ENCODE results near the gene CAMK4.

Gene CAMK4

DNA sequence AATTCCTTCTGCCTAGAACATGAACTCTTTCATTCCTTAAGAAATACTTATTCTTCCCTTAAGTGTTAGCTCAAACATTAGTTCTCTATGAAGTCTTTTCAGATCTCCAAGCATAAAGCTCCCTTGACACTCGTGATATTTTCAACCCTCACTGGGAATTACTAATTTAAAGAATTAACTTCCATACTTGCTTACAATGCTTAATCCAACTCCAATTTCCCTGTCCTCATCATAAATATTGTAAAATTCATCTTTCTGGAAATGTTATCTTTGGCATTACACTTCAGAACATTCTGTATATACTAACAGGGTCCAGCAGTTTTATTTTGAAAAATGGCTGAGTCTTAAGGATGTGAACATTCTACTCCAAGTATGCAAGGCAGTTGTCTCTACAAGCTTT, 280.9 kb downstream of the CAMK4 start:
- DNase-seq (ENCODE audit: low spot score) = no peak
- TF ChIP-seq, protein P1, sequence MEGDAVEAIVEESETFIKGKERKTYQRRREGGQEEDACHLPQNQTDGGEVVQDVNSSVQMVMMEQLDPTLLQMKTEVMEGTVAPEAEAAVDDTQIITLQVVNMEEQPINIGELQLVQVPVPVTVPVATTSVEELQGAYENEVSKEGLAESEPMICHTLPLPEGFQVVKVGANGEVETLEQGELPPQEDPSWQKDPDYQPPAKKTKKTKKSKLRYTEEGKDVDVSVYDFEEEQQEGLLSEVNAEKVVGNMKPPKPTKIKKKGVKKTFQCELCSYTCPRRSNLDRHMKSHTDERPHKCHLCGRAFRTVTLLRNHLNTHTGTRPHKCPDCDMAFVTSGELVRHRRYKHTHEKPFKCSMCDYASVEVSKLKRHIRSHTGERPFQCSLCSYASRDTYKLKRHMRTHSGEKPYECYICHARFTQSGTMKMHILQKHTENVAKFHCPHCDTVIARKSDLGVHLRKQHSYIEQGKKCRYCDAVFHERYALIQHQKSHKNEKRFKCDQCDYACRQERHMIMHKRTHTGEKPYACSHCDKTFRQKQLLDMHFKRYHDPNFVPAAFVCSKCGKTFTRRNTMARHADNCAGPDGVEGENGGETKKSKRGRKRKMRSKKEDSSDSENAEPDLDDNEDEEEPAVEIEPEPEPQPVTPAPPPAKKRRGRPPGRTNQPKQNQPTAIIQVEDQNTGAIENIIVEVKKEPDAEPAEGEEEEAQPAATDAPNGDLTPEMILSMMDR (IDR thresholded peaks at IDR 0.05; ENCODE audit: extremely low read depth, insufficient read depth, missing control alignments) = no peak
- in situ Hi-C loops (cut with MboI; ENCODE audit: low pct_unique_long_range_greater_than_20kb, low sequenced_read_pairs, unreplicated experiment) = no loop called here

DNA sequence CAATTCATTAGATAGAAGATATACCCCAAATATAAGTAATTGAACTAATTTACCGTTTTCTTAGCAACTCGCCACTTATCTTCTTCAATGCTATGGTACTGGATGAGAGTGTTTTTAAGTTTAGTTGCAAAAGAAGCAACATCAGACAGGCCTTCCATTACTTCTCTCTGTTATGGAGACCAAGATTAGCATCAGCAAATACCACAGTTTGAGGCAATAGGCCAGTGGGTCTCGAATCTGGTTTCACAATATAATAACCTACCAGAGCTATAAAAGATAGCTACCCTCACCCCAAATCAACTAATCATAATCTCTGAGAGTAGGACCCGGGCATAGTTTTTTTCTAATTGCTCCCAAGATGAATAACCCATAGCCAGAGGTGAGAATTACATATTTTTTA, 283.1 kb downstream of the CAMK4 start:
- in situ Hi-C loops (cut with MboI; ENCODE audit: low pct_unique_long_range_greater_than_20kb, low sequenced_read_pairs, unreplicated experiment) = no loop called here
- TF ChIP-seq, protein P1 (IDR thresholded peaks at IDR 0.05; ENCODE audit: extremely low read depth, insufficient read depth, missing control alignments) = no peak
- DNase-seq (ENCODE audit: low spot score) = no peak

DNA sequence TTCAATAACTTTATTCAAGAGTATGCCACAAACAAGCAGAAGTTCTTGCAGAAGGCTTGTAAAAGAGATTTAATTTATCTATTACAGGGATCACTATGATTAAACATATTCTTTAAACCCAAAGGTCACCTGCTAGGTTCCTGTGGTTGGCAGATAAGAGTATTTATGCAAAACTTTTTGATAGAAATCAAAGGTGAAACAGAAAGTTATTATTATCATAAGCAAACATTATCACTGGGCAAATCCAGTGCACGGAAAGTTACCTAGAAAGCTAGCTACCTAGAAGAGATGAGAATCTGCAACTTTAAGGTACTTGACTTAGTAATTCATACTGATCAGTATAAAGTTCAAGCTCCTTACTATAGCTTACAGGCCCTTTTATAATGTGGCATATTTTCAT, 284.9 kb downstream of the CAMK4 start:
- peak; percentile 24 for DNase-seq (ENCODE audit: low spot score)
- TF ChIP-seq, protein P1 (IDR thresholded peaks at IDR 0.05; ENCODE audit: extremely low read depth, insufficient read depth, missing control alignments) = no peak
- in situ Hi-C loops (cut with MboI; ENCODE audit: low pct_unique_long_range_greater_than_20kb, low sequenced_read_pairs, unreplicated experiment) = no loop called here

DNA sequence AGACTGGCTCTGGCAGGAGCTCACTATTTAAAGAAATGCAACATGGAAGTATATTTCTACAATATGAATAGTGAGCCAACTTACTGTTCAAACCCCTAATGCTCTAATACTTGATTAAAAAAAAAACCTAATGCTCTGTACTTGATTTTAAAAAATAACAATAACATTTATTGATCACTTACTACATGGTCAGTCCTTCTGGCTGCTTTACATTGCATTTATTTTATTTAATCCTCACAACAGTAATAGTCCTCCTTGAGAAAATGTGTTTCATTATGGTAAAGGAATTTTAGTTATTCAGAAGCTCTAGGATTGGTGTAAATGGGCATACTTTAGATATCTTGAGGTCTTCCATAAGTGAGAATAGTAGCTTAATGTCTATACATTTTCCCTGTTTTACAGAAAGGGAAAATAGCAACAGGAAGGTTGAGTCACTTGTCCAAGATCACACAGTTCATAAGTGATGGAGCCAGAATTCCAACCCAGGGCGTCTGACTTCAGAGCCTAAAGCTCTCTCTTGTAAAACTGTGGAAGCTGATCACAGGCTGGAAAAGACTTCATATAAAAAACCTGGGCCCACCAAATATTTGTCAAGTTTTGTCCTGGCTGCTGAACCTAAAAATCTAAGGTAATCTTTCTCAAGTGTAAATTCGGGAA, 287.1 kb downstream of the CAMK4 start:
- TF ChIP-seq, protein P1 (IDR thresholded peaks at IDR 0.05; ENCODE audit: extremely low read depth, insufficient read depth, missing control alignments) = no peak
- in situ Hi-C loops (cut with MboI; ENCODE audit: low pct_unique_long_range_greater_than_20kb, low sequenced_read_pairs, unreplicated experiment) = no loop called here

DNA sequence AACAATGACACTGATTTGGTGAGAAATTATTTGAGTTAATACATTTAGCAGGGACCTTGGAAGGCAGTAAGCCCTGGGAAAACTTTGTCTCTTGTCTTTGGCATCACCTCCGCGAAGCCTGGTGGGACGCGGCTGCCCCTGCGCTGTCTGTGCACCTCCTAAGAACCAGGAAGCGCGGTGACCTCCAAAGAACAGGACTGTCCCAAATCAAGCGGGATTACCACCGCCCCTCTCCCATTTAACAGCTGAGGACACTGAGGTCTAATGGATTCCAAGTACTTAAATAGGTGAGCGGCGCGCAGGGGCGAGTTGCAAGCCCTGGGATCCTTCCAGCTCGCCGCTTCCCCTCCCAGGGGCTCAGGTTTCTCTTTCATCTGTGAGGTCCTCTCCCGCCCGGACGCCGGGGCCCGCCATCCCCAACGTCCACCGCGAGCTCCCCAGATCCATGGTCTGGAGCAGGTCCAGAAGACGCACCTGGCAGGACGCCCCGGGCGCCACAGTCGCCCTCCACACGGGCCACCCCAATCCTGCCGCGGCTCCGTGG, 287.7 kb downstream of the CAMK4 start:
- in situ Hi-C loops (cut with MboI; ENCODE audit: low pct_unique_long_range_greater_than_20kb, low sequenced_read_pairs, unreplicated experiment) = no loop called here
- peak; percentile 13 for DNase-seq (ENCODE audit: low spot score)
- TF ChIP-seq, protein P1 (IDR thresholded peaks at IDR 0.05; ENCODE audit: extremely low read depth, insufficient read depth, missing control alignments) = no peak

More for the DNA sequence above, 287.1 kb downstream of the CAMK4 start:
- no peak for DNase-seq (ENCODE audit: low spot score)

DNA sequence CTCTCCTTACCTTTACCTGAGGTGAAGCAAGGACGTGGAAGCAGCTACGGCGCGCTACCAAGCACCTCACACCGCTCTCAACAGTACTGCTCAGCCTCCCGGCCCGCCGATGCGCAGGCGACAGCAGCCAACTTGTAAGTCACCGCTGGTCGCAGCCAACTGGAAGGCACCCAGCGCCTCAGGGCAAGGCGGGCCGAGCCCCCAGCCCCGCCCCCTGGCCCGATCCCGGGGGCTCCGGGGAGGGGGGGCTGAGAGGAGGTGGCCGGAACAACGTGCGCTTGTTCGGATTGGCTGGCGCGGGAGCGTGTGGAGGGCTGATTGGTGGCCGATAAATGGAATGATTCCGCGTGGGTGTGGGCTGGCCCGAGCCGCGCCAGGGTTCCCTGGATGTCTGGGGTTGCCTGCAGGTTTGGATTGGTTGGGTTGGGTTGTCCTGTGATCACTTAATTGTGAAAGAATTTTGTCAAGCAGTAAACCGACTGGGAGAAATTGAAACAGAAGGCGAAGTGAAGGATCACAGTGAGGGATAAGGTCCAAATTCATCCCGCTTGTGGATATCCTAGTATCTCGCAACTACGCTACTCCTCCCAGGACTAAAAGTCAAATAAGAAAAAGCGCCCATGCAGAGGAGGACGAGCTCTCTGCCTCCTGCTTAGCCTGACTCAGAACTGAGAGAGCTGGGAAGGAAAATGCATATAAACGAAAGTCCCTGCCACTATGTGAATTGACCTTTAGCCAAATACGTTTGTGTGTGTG, 288.4 kb downstream of the CAMK4 start, which contains the start of gene STARD4:
Gene STARD4, minus strand, starts transcription at position 161 of the 756 bp plus-strand sequence. CDS start 5,102 bp downstream, outside the sequence.
- in situ Hi-C loops (cut with MboI; ENCODE audit: low pct_unique_long_range_greater_than_20kb, low sequenced_read_pairs, unreplicated experiment) = no loop called here
- TF ChIP-seq, protein P1 (IDR thresholded peaks at IDR 0.05; ENCODE audit: extremely low read depth, insufficient read depth, missing control alignments) = no peak
- DNase-seq (ENCODE audit: low spot score) = peak; percentile 93

All from GM13977 (cell line).